Skeletal muscle tissue (tissue), 4 donors: ENCODE results near the gene PSEN1. TPM values are rescaled to one million over a fixed set of nuclear protein-coding genes. Genes with fewer than 3 reads are reported as not detected.

Source experiments
- H3K27ac ChIP-seq: one replicate; pipeline ENCODE4 v1.7.0; 2013; ENCODE audit warnings: mild to moderate bottlenecking, low read depth, low read length, inconsistent platforms
- H3K27me3 ChIP-seq, 3 donors: one replicate each; pipeline ENCODE4 v1.7.0; 2013; ENCODE audit warnings: low read length in 3 of 3; ENCODE audit not compliant: control insufficient read depth in 3 of 3, insufficient read depth in 3 of 3
- H3K36me3 ChIP-seq, 3 donors: one replicate each; pipeline ENCODE4 v1.7.0; 2013; ENCODE audit warnings: low read length in 3 of 3; ENCODE audit not compliant: control insufficient read depth in 3 of 3, insufficient read depth in 3 of 3
- H3K4me1 ChIP-seq, 3 donors: one replicate each; pipeline ENCODE4 v1.7.0; 2013; ENCODE audit warnings: low read length in 3 of 3, mild to moderate bottlenecking in 3 of 3; ENCODE audit not compliant: control insufficient read depth in 3 of 3, insufficient read depth in 3 of 3
- H3K4me3 ChIP-seq, 3 donors: one replicate each; pipeline ENCODE4 v1.7.0; 2013; ENCODE audit warnings: low read length in 3 of 3
- H3K9ac ChIP-seq, 3 donors: one replicate each; pipeline ENCODE4 v1.7.0; 2013; ENCODE audit warnings: low read length in 3 of 3, mild to moderate bottlenecking in 3 of 3, moderate library complexity in 2 of 3, low read depth in 1 of 3
- H3K9me3 ChIP-seq, 3 donors: one replicate each; pipeline ENCODE4 v1.7.0; 2013; ENCODE audit warnings: low read length in 3 of 3; ENCODE audit not compliant: control insufficient read depth in 3 of 3
- total RNA-seq: library from RNA; depleted of rRNA; stranded (reverse); fragments of >200 nt; gene quantifications from one replicate; pipeline ENCODE4 v1.2.3, GENCODE V29; 2014
- donor health status: Osteomylitis.

PSEN1 gene
- total RNA-seq, 1 donor from 2014 or later = 35.0 TPM

DNA sequence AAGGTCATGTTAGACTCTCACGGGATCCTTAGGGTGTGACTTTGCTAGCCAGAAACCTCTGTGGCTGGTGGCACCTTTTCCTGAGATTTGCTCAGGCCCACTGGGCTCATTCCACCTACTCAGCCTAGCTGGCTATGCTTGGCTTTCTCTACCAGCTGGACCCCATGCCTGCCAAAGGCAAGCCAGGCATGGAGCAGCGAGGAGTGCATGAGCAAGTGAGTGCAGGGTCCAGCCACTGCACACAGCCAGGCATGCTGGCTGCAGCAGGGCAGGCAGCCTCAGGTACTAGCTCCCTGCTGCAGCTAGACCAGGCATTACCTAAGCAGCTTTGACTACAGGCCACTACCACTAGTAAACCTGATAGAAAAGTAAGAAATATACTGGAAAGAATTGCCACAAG, 71.3 kb downstream of the PSEN1 start:
- H3K4me3 ChIP-seq = no peak overlapping the region
- H3K4me1 ChIP-seq = no peaks in the 10 kb centered on the region
- H3K27ac ChIP-seq = no peak overlapping the region
- no peaks in the 10 kb centered on the region for H3K27me3 ChIP-seq
- no peaks in the 10 kb centered on the region for H3K9me3 ChIP-seq
- H3K36me3 ChIP-seq = peaks cover 25 to 39% (median 36%) of the 10 kb centered on the region in 3 donors
- no peak overlapping the region for H3K9ac ChIP-seq

DNA sequence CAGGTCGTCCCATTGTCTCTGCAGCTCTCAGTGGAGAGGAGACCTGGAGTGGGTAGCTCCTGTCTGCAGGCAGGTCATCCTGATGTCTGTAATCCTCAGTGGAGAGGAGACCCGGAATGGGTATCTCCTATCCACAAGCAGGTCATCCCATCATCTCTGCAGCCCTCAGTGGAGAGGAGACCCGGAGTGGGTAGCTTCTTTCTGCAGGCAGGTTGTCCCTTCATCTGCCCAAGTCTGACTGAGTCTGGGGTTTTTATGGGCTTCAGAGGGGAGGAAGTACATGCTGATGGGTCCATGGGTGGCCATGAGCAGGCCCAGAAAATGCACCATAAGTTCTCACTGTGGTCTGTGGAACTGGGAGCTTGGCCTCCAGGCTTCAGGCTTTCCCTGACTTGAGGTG, 72.1 kb downstream of the PSEN1 start:
- Histone ChIP-seq H3K4me3 (no peak overlapping the region), H3K27me3 (no peaks in the 10 kb centered on the region), H3K9me3 (no peaks in the 10 kb centered on the region), H3K9ac (no peak overlapping the region), H3K36me3 (peaks cover 25 to 46% (median 44%) of the 10 kb centered on the region in 3 donors), H3K27ac (no peak overlapping the region), H3K4me1 (no peaks in the 10 kb centered on the region)

DNA sequence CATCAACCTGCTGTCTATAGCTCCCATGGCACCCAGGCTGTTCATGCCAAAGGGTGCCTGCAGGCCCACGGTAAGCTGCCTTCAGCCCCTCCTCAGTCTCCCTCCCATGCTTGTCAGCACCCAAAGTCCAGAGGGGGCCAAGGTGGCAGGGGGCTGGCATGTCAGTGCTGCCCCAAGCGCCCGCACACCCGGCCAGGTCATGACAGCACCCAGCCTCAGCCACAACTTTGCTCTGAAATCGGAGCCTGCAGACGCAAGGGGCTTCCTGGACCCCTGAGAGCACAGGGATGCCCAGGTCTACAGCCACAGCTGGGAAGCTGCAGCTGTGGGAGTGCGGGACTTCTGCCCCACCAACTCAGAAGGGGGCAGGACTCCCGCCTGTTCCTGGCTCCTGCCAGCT, 72.5 kb downstream of the PSEN1 start:
- Histone ChIP-seq H3K27me3 (no peaks in the 10 kb centered on the region), H3K4me3 (no peak overlapping the region), H3K9ac (no peak overlapping the region), H3K27ac (no peak overlapping the region), H3K9me3 (no peaks in the 10 kb centered on the region), H3K4me1 (no peaks in the 10 kb centered on the region), H3K36me3 (peaks cover 25 to 51% (median 45%) of the 10 kb centered on the region in 3 donors)

DNA sequence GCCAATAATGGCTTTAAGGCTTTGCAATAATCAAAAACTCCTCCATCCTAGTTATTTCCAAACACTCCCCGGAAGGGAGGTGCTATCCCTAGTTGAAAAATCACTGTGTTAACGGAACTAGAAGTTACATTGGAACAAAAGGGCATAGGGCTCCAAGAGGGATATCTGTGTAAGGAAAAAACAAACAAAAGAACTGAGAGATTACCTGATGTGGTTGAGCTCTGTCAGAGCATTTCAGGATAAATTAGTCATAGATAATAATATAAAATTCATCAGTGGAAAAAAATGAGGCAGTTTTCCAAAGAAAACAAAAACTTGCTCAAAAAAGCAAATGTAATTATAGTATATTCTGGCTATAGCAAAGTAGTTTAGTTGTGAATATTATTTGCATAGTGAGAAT, 73.6 kb downstream of the PSEN1 start:
- H3K9ac ChIP-seq = no peak overlapping the region
- H3K36me3 ChIP-seq = peaks cover 25 to 56% (median 43%) of the 10 kb centered on the region in 3 donors
- H3K9me3 ChIP-seq = no peaks in the 10 kb centered on the region
- H3K4me1 ChIP-seq = no peaks in the 10 kb centered on the region
- no peak overlapping the region for H3K27ac ChIP-seq
- no peaks in the 10 kb centered on the region for H3K27me3 ChIP-seq
- H3K4me3 ChIP-seq = no peak overlapping the region

DNA sequence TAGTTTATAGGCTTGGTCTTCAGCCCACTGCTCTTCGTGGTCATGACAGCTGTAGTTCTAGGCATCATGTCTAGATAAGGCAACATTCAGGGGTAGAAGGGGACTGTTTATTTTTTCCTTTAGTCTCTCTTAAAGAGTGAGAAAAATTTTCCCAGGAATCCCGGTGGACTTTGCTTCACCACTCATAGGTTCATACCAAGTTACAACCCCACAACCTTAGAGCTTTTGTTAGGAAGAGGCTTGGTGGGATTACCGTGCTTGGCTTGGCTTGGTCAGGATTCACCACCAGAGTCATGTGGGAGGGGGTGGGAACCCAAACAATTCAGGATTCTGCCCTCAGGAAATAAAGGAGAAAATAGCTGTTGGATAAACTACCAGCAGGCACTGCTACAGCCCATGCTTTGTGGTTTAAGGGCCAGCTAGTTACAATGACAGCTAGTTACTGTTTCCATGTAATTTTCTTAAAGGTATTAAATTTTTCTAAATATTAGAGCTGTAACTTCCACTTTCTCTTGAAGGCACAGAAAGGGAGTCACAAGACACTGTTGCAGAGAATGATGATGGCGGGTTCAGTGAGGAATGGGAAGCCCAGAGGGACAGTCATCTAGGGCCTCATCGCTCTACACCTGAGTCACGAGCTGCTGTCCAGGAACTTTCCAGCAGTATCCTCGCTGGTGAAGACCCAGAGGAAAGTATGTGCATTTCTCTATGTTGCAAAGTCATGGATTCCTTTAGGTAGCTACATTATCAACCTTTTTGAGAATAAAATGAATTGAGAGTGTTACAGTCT, 75.1 kb downstream of the PSEN1 start:
- Histone ChIP-seq H3K27me3 (no peaks in the 10 kb centered on the region), H3K9ac (no peak overlapping the region), H3K9me3 (no peaks in the 10 kb centered on the region), H3K4me3 (no peak overlapping the region), H3K36me3 (peaks cover 25 to 57% (median 48%) of the 10 kb centered on the region in 3 donors), H3K27ac (no peak overlapping the region), H3K4me1 (no peaks in the 10 kb centered on the region)

DNA sequence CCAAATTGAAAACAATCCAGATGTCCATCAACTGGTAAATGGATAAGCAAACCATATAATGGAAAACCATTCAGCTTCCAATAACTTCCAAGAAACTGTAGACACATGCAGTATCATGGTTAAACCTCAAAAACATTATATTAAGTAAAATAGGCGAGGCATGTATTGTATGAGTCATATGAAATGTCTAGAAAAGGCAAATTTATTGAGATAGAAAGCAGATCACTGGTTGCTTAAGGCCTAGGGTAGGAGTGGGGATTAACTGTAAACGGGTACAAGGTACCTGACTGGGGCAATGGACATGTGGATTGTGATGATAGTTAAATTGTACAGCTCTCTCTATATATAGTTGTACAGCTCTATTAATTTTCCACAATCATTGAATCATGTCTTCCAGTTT, 79.7 kb downstream of the PSEN1 start:
- H3K36me3 ChIP-seq = peaks cover 20 to 59% (median 50%) of the 10 kb centered on the region in 3 donors
- H3K4me1 ChIP-seq = no peaks in the 10 kb centered on the region

DNA sequence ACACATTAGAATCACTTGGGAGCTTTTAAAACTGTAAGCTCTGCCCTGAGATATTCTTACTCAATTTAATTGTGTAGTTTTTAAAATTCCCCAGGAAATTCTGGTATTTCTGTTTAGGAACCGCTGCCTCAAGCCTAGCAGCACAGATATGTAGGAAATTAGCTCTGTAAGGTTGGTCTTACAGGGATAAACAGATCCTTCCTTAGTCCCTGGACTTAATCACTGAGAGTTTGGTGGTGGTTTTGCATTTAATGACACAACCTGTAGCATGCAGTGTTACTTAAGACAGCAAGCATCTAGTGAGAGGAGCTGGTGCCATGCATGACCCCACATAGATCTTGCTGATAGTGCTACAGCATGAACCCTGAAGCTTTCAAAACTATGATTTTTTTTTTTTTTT, 81.1 kb downstream of the PSEN1 start:
- no peaks in the 10 kb centered on the region for H3K27me3 ChIP-seq
- H3K4me3 ChIP-seq = no peak overlapping the region
- no peaks in the 10 kb centered on the region for H3K9me3 ChIP-seq
- no peak overlapping the region for H3K27ac ChIP-seq
- H3K36me3 ChIP-seq = peaks cover 18 to 58% (median 47%) of the 10 kb centered on the region in 3 donors
- H3K9ac ChIP-seq = no peak overlapping the region
- no peaks in the 10 kb centered on the region for H3K4me1 ChIP-seq

More for the DNA sequence above, 79.7 kb downstream of the PSEN1 start:
- H3K9me3 ChIP-seq = no peaks in the 10 kb centered on the region
- H3K27me3 ChIP-seq = no peaks in the 10 kb centered on the region
- no peak overlapping the region for H3K27ac ChIP-seq
- no peak overlapping the region for H3K4me3 ChIP-seq
- H3K9ac ChIP-seq = no peak overlapping the region

DNA sequence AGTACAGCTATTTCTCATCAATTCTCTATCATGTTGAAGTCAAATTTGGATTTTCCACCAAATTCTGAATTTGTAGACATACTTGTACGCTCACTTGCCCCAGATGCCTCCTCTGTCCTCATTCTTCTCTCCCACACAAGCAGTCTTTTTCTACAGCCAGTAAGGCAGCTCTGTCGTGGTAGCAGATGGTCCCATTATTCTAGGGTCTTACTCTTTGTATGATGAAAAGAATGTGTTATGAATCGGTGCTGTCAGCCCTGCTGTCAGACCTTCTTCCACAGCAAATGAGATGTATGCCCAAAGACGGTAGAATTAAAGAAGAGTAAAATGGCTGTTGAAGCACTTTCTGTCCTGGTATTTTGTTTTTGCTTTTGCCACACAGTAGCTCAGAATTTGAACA, 83.8 kb downstream of the PSEN1 start:
- H3K9ac ChIP-seq = no peak overlapping the region
- no peak overlapping the region for H3K4me3 ChIP-seq
- no peaks in the 10 kb centered on the region for H3K9me3 ChIP-seq
- no peaks in the 10 kb centered on the region for H3K27me3 ChIP-seq
- H3K4me1 ChIP-seq = no peaks in the 10 kb centered on the region
- no peak overlapping the region for H3K27ac ChIP-seq
- peaks cover 18 to 39% (median 38%) of the 10 kb centered on the region in 3 donors for H3K36me3 ChIP-seq

DNA sequence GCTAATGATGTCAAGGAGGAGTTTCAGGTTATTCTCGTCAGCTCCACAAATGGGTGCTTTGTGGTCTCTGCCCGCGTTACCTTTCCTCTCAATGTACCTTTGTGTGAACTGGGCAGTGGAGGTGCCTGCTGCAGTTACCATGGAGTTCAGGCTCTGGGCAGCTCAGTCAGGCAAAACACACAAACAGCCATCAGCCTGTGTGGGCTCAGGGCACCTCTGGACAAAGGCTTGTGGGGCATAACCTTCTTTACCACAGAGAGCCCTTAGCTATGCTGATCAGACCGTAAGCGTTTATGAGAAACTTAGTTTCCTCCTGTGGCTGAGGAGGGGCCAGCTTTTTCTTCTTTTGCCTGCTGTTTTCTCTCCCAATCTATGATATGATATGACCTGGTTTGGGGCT, 84.3 kb downstream of the PSEN1 start:
- Histone ChIP-seq H3K27me3 (no peaks in the 10 kb centered on the region), H3K4me3 (no peak overlapping the region), H3K36me3 (peaks cover 18 to 38% (median 35%) of the 10 kb centered on the region in 3 donors), H3K9ac (no peak overlapping the region), H3K27ac (no peak overlapping the region), H3K4me1 (no peaks in the 10 kb centered on the region), H3K9me3 (no peaks in the 10 kb centered on the region)

DNA sequence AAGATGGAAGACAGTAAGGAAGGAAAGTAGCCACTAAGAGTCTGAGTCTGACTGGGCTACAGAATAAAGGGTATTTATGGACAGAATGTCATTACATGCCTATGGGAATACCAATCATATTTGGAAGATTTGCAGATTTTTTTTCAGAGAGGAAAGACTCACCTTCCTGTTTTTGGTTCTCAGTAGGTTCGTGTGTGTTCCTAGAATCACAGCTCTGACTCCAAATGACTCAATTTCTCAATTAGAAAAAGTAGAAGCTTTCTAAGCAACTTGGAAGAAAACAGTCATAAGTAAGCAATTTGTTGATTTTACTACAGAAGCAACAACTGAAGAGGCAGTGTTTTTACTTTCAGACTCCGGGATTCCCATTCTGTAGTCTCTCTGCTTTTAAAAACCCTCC, 85.6 kb downstream of the PSEN1 start:
- peaks cover 18 to 30% (median 29%) of the 10 kb centered on the region in 3 donors for H3K36me3 ChIP-seq
- H3K27me3 ChIP-seq = no peaks in the 10 kb centered on the region
- no peak overlapping the region for H3K27ac ChIP-seq
- H3K4me1 ChIP-seq = peaks cover 0 to 1% (median 0%) of the 10 kb centered on the region in 3 donors
- no peak overlapping the region for H3K9ac ChIP-seq
- no peak overlapping the region for H3K4me3 ChIP-seq
- H3K9me3 ChIP-seq = no peaks in the 10 kb centered on the region
